T-helper 2 cell treated with Interferon-gamma antibody and Interleukin-4, amounts not matched to agents 5 μg/mL and 100 μg/mL, for 36 hours (primary cell): Measurements from ENCODE around the gene HSD17B11.
"Not testable (repeated sequence)": the region's sequence is repeated elsewhere in the genome, so short reads cannot be mapped to it uniquely, and the experiment has no call there.

Experiments
- DNase-seq: peaks from one replicate; pipeline ENCODE4 v3.0.0; 2021; ENCODE audit warnings: low spot score
- H3K27ac Mint-ChIP-seq: one replicate; pipeline ENCODE4 v1.8.0; 2021; ENCODE audit warnings: mild to moderate bottlenecking, mixed read lengths
- H3K27me3 Mint-ChIP-seq: one replicate; pipeline ENCODE4 v1.8.0; 2021; ENCODE audit warnings: low read depth, mixed read lengths
- H3K36me3 Mint-ChIP-seq: one replicate; pipeline ENCODE4 v1.8.0; 2021; ENCODE audit warnings: low read depth, mixed read lengths
- H3K4me1 Mint-ChIP-seq: one replicate; pipeline ENCODE4 v1.8.0; 2021; ENCODE audit warnings: low read depth, mixed read lengths
- H3K4me3 Mint-ChIP-seq: one replicate; pipeline ENCODE4 v1.8.0; 2022; ENCODE audit warnings: mild to moderate bottlenecking, moderate library complexity, mixed read lengths
- H3K9me3 Mint-ChIP-seq: one replicate; pipeline ENCODE4 v1.8.0; 2021; ENCODE audit warnings: mixed read lengths

Gene HSD17B11

DNA sequence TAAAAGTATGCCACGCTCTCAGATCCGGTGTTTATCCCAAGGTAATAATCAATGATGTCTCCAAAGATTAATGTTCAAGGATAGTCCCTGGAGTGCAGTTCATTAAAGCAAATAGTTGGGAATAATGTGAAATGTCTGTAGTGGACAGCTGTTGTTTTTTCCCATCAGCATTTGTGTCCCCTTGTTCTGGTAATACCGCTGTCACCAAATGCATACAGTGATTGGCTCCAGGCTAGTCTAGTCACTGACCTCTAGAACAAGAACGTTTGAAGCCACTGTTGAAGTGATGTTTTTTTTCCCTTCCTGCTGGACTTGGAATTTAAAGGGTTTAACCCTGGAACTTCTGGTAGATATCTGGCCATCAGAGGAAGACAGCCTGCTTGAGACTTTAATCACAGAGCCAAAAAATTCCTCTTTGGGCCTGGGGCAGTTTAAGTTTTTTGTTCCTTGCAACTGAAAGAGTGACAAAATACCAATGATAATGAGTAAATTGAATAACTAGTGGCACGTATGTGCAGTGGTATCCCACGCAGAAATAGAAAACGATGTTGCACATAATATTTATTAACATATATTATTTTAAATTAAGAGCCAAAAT is 30.6 kb downstream of the HSD17B11 start:
- Mint-ChIP-seq H3K4me1 (no peaks in the 10 kb centered on the region), H3K27me3 (no peaks in the 10 kb centered on the region), H3K36me3 (peaks cover 27% of the 10 kb centered on the region), H3K27ac (no peak overlapping the region), H3K4me3 (no peak overlapping the region), H3K9me3 (no peaks in the 10 kb centered on the region)
- DNase-seq, result no peak

- Mint-ChIP-seq H3K4me1 (no peaks in the 10 kb centered on the region), H3K4me3 (no peak overlapping the region), H3K27me3 (no peaks in the 10 kb centered on the region), H3K36me3 (peaks cover 28% of the 10 kb centered on the region), H3K27ac (no peak overlapping the region), H3K9me3 (no peaks in the 10 kb centered on the region)
- no peak for DNase-seq
Observed at GRCh38 chr4:87359258-87359657, 31.7 kb downstream of the HSD17B11 start.

DNA sequence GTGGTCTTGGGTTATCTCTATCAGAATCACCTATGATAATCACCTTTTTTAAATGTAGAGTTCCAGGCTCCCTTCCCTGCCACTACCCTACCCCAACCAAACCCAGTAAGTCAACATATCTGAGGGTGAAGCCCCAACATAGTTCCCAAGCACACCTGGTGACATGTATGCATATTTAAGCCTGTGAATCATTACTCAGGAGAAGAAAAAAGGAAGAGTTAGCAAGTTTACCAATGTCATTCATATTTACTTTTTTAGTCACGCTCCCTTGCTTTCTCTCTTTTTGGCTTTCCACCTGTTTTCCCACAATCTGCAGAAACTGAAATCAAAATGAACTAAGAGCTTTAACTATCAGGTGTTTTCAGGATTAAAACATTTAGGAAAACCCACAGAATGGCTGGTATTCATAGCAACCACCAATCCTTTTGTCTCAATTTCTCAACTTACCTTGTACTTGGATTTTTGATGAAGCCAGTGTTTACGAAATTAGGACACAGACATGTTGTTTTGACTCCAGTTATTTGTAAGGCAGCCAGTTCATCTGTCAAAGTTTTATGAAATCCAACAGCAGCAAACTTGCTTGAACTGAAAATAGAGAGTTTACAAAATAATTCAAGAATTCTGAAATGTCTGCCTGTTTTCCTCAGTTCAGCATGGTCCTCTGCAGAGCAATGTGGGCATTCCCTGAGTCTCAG is 34.0 kb downstream of the HSD17B11 start:
- Mint-ChIP-seq H3K27ac (no peak overlapping the region), H3K4me3 (no peak overlapping the region), H3K9me3 (peaks cover 5% of the 10 kb centered on the region), H3K4me1 (peaks cover 5% of the 10 kb centered on the region), H3K36me3 (peaks cover 31% of the 10 kb centered on the region), H3K27me3 (no peaks in the 10 kb centered on the region)
- DNase-seq, result no peak

- Mint-ChIP-seq H3K27ac (no peak overlapping the region), H3K27me3 (no peaks in the 10 kb centered on the region), H3K9me3 (peaks cover 5% of the 10 kb centered on the region), H3K4me3 (no peak overlapping the region), H3K4me1 (peaks cover 5% of the 10 kb centered on the region), H3K36me3 (peaks cover 30% of the 10 kb centered on the region)
- no peak for DNase-seq
Observed at GRCh38 chr4:87354168-87355102, 36.6 kb downstream of the HSD17B11 start.

DNA sequence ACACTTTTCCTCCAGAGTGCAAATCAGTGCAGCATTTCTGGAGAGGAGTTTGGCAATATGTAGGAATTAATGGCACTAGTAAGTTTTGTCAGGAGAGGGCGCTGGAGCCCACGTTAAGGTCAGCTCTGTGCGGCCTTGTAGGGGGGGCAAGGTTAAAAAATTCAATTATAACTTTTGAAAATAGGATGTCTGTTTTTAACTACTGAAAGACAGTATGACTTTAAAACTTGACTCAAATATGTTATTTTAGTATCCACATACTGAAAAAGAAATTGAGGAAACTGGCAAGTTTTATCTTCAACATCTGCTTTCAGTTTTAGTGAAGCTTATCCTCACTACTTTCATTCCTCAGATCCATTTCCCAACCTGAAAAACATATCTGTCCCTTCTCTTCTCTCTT is 37.4 kb downstream of the HSD17B11 start:
- Mint-ChIP-seq H3K36me3 (peaks cover 27% of the 10 kb centered on the region), H3K9me3 (peaks cover 5% of the 10 kb centered on the region), H3K4me1 (peaks cover 5% of the 10 kb centered on the region), H3K4me3 (no peak overlapping the region), H3K27ac (no peak overlapping the region), H3K27me3 (no peaks in the 10 kb centered on the region)
- DNase-seq, result no peak

DNA sequence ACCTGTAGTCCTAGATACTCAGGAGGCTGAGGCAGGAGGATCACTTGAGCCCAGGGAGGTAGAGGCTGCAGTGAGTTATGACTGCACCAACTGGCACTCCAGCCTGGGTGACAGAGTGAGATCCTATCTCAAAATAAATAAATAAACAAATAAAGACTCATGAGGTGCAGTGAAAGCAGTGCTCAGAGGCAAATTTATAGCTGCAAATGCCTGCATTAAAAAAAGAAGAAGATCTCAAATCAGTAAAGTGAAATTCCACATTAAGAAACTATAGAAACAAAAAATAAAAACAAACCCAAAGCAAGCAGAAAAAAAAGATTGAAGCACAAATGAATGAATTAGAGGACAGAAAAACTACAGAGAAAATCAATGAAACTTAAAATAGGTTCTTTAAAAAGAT is 45.8 kb downstream of the HSD17B11 start:
- Mint-ChIP-seq H3K4me3 (no peak overlapping the region), H3K27ac (no peak overlapping the region), H3K36me3 (peaks cover 31% of the 10 kb centered on the region), H3K4me1 (no peaks in the 10 kb centered on the region), H3K9me3 (peaks cover 18% of the 10 kb centered on the region), H3K27me3 (no peaks in the 10 kb centered on the region)
- DNase-seq, result no peak

- Mint-ChIP-seq H3K36me3 (peaks cover 41% of the 10 kb centered on the region), H3K9me3 (peaks cover 18% of the 10 kb centered on the region), H3K27ac (no peak overlapping the region), H3K4me3 (no peak overlapping the region), H3K27me3 (no peaks in the 10 kb centered on the region), H3K4me1 (no peaks in the 10 kb centered on the region)
- no peak for DNase-seq
Observed at GRCh38 chr4:87342872-87343271, 48.1 kb downstream of the HSD17B11 start.

- H3K27me3 Mint-ChIP-seq, H3K4me1 Mint-ChIP-seq, H3K4me3 Mint-ChIP-seq, H3K27ac Mint-ChIP-seq, DNase-seq: not testable (repeated sequence)
- peaks cover 44% of the 10 kb centered on the region for H3K36me3 Mint-ChIP-seq
- H3K9me3 Mint-ChIP-seq, result peaks cover 18% of the 10 kb centered on the region
Observed at GRCh38 chr4:87341954-87342635, 48.9 kb downstream of the HSD17B11 start.

- Mint-ChIP-seq H3K36me3 (peaks cover 39% of the 10 kb centered on the region), H3K27me3 (no peaks in the 10 kb centered on the region)
Observed at GRCh38 chr4:87339440-87339839, 51.5 kb downstream of the HSD17B11 start.

DNA sequence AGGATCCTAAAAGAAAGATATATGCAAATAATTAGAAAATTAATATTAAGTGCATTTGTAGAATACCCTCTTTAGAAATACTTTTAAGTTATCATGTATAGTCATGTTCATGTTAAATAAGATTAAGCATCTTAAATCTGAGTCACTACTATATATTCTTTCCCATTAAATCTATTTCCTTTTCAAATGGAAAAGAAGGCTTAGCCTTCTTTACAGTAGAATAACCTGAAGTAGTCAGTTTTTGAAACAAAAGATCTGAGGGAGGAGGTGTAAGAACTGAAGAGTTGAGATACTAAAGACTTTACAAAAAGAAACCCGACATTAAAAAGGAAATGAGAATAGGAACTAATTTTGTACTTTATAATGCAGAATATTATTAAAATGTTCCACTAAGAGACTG is 53.6 kb downstream of the HSD17B11 start:
- Mint-ChIP-seq H3K9me3 (peaks cover 18% of the 10 kb centered on the region), H3K4me1 (no peaks in the 10 kb centered on the region), H3K36me3 (peaks cover 39% of the 10 kb centered on the region), H3K27me3 (no peaks in the 10 kb centered on the region), H3K4me3 (no peak overlapping the region), H3K27ac (no peak overlapping the region)
- no peak for DNase-seq

More at GRCh38 chr4:87339440-87339839, 51.5 kb downstream of the HSD17B11 start:
- Mint-ChIP-seq H3K27ac (no peak overlapping the region), H3K9me3 (peaks cover 6% of the 10 kb centered on the region), H3K4me3 (no peak overlapping the region), H3K4me1 (no peaks in the 10 kb centered on the region)
- DNase-seq, result no peak

GRCh38 chr4:87333267-87333666 is 57.7 kb downstream of the HSD17B11 start:
- no peaks in the 10 kb centered on the region for H3K27me3 Mint-ChIP-seq
- DNase-seq, result no peak
- no peak overlapping the region for H3K27ac Mint-ChIP-seq
- H3K4me1 Mint-ChIP-seq, result no peaks in the 10 kb centered on the region
- H3K9me3 Mint-ChIP-seq, result peaks cover 29% of the 10 kb centered on the region
- no peak overlapping the region for H3K4me3 Mint-ChIP-seq
- peaks cover 26% of the 10 kb centered on the region for H3K36me3 Mint-ChIP-seq

GRCh38 chr4:87330761-87331160 is 60.2 kb downstream of the HSD17B11 start:
- no peak for DNase-seq
- H3K4me3 Mint-ChIP-seq, result no peak overlapping the region
- no peaks in the 10 kb centered on the region for H3K4me1 Mint-ChIP-seq
- H3K27ac Mint-ChIP-seq, result no peak overlapping the region
- peaks cover 17% of the 10 kb centered on the region for H3K36me3 Mint-ChIP-seq
- no peaks in the 10 kb centered on the region for H3K27me3 Mint-ChIP-seq
- peaks cover 29% of the 10 kb centered on the region for H3K9me3 Mint-ChIP-seq

GRCh38 chr4:87327136-87327535 is 63.9 kb downstream of the HSD17B11 start:
- Mint-ChIP-seq H3K9me3 (peaks cover 9% of the 10 kb centered on the region), H3K27me3 (peaks cover 3% of the 10 kb centered on the region), H3K27ac (no peak overlapping the region), H3K36me3 (no peaks in the 10 kb centered on the region), H3K4me3 (no peak overlapping the region), H3K4me1 (no peaks in the 10 kb centered on the region)
- DNase-seq, result no peak
